ENCODE results near the gene CCDC172. TPM values are rescaled to one million over a fixed set of nuclear protein-coding genes. Genes with fewer than 3 reads are reported as not detected.

Gene CCDC172
- total and polyA plus RNA-seq, 2 of the 4 experiments (the other 2 are of a cell fraction) = not detected

GRCh38 chr10:116312548-116312947 lies 11.7 kb upstream of the CCDC172 start:
- Histone ChIP-seq H3K9me3 (ENCODE audit: control insufficient read depth, insufficient read depth, low read length) (no peaks in the 10 kb centered on the region), H4K8ac (ENCODE audit: low read depth in 2 of 2, low read length in 2 of 2) (no peak overlapping the region), H2AK5ac (ENCODE audit: low read depth, low read length) (no peak overlapping the region), H4K20me1 (ENCODE audit: insufficient read depth, low read length) (no peaks in the 10 kb centered on the region), H3K23ac (ENCODE audit: low read depth, low read length) (no peak overlapping the region), H2BK120ac (ENCODE audit: low read depth, low read length) (no peak overlapping the region), H4K91ac (ENCODE audit: insufficient read depth, low read depth, low read length) (no peak overlapping the region), H3K9me1 (ENCODE audit: insufficient read depth, low read length) (no peaks in the 10 kb centered on the region), H2BK15ac (ENCODE audit: low read depth, low read length) (no peak overlapping the region), H4K5ac (ENCODE audit: low read depth, low read length) (no peak overlapping the region), H3K36me3 (ENCODE audit: control insufficient read depth, insufficient read depth, low read length) (no peaks in the 10 kb centered on the region), H2AFZ (replicated peaks; ENCODE audit: low read length, poor library complexity) (no peak overlapping the region), H3K18ac (ENCODE audit: low read depth, low read length) (no peak overlapping the region), H3K27ac (ENCODE audit: insufficient read depth, low read length) (no peak overlapping the region), H3K56ac (ENCODE audit: extremely low read depth, insufficient read depth, low read length) (no peak overlapping the region), H3K4me1 (ENCODE audit: control insufficient read depth, insufficient read depth, low read length) (no peaks in the 10 kb centered on the region), H3K14ac (replicated peaks; ENCODE audit: low read depth, low read length) (no peak overlapping the region), H2BK5ac (ENCODE audit: low read depth, low read length, poor library complexity, severe bottlenecking) (no peak overlapping the region), H3K27me3 (ENCODE audit: control insufficient read depth, insufficient read depth, low read length) (no peaks in the 10 kb centered on the region), H3K4ac (ENCODE audit: low read depth, low read length) (no peak overlapping the region), H3K4me3 (ENCODE audit: insufficient read depth, low read depth, low read length) (no peak overlapping the region), H2AK9ac (replicated peaks; ENCODE audit: low read depth, low read length, poor library complexity) (no peak overlapping the region), H2BK20ac (ENCODE audit: low read depth, low read length) (no peak overlapping the region), H3K9ac (ENCODE audit: low read depth, low read length) (no peak overlapping the region), H3K79me1 (ENCODE audit: low read depth in 1 of 2, low read length in 2 of 2) (no peaks in the 10 kb centered on the region), H3K4me2 (ENCODE audit: low read depth, low read length) (no peak overlapping the region)
- WGBS, 2 experiments (ENCODE audit: extremely low coverage in 2 of 2, insufficient read length in 1 of 2) = no CpG with 5 or more reads among the region's 4 CpGs
- no peak for TF ChIP-seq MXI1 (IDR thresholded peaks at IDR 0.05; ENCODE audit: borderline replicate concordance, low read depth, low read length)
- ChIA-PET CTCF (no interaction called here), POLR2A (ENCODE audit: unreplicated experiment) (no interaction called here)
- intact Hi-C loops (cut with micrococcal nuclease) = no loop called here
- DNase-seq = no peak
- dilution Hi-C loops (cut with HindIII; ENCODE audit: low sequenced_read_pairs, unreplicated experiment) = no loop called here
- no TSS peak for BruUV-seq (replicated peaks)
- in situ Hi-C loops (cut with MboI; ENCODE audit: low sequenced_read_pairs) = no loop called here
- ATAC-seq (ENCODE audit: low read depth) = no peak

All from IMR-90 (cell line).